ENCODE data around the gene PTPRR. TPM values are rescaled to one million over a fixed set of nuclear protein-coding genes. Genes with fewer than 3 reads are reported as not detected.

The PTPRR gene
- total RNA-seq, 4 donors from 2014 or later = 1.3 to 1.5 TPM; not detected in 2

DNA sequence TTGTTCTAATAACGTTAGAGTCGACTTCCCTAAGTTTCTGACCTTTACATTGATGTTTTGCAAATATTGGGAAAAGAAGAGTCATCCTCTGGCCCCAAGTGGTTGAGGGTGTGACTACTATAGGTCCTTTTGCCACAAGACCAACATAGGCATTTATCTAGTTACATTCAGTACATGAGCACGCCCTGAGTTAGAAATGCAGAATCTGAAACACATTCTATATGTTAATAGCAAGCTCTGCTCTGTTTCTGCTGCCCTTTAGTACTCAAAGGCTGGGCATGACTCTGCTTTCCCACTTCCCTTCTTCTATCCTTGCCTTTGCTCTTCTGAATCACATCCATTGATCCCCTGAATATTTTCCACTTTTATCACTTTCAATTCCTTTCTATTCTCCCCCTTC lies 168.2 kb downstream of the PTPRR start:
- TF ChIP-seq, protein P1, sequence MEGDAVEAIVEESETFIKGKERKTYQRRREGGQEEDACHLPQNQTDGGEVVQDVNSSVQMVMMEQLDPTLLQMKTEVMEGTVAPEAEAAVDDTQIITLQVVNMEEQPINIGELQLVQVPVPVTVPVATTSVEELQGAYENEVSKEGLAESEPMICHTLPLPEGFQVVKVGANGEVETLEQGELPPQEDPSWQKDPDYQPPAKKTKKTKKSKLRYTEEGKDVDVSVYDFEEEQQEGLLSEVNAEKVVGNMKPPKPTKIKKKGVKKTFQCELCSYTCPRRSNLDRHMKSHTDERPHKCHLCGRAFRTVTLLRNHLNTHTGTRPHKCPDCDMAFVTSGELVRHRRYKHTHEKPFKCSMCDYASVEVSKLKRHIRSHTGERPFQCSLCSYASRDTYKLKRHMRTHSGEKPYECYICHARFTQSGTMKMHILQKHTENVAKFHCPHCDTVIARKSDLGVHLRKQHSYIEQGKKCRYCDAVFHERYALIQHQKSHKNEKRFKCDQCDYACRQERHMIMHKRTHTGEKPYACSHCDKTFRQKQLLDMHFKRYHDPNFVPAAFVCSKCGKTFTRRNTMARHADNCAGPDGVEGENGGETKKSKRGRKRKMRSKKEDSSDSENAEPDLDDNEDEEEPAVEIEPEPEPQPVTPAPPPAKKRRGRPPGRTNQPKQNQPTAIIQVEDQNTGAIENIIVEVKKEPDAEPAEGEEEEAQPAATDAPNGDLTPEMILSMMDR (IDR thresholded peaks at IDR 0.05; ENCODE audit: low read depth) = no peak

DNA sequence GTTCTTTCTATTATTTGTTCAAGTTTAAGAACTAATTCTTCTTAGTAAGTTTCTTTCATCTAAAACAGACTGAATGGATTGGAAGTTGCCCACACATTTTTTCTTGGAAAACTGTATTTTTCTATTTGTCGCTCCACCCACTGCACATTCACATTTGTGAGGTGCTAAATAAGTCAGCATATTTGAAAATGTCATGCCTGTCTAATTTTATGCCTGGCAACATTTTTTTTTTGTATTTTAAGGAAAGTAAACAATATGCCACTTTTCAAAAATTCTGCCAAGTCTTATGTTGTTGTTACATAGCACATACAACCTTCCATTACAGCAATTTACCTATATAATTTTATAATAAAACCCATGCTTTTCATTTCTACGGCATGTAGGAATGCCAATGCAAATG lies 170.6 kb downstream of the PTPRR start:
- TF ChIP-seq, protein P1 (IDR thresholded peaks at IDR 0.05; ENCODE audit: low read depth) = no peak

- TF ChIP-seq, protein P1 (IDR thresholded peaks at IDR 0.05; ENCODE audit: low read depth) = no peak
Measured at GRCh38 chr12:70748809-70749208, 171.7 kb downstream of the PTPRR start.

DNA sequence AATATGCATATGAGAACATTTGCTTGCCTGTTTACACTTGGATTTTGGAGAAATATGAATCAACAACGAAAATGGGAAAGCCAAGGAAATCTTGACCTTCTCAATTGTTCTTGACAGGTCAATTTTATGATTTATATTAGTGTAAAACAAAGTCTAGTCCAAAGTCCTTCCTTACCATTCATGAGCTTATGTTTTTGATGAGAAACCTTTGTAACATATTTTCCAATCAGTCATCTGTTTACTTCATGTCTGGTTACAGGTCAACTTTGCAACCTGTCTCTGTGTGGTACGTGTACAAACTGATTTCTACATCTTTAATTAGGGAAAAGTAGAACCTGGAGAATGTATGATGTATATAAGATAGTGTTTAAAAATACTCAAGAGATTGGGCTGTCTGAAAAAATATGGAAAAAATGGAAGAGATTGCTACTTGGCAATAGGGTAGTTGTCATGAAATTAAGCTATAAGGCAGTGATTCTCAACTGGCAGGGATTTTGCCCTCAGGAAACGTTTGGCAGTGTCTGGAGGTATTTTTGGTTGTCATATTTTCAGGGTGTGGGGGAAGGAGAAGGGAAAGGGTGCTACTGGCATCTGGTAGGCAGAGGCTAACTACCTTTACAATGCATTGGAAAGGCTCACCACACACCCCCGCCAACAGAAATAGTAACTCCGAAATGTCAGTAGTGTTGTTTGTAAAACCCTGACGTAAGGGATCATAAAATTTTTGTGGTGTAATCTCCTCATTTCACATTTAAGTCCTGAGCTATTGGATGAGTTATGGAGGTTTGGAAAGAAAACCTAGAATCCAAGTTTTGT lies 172.9 kb downstream of the PTPRR start:
- TF ChIP-seq, protein P1 (IDR thresholded peaks at IDR 0.05; ENCODE audit: low read depth) = no peak

DNA sequence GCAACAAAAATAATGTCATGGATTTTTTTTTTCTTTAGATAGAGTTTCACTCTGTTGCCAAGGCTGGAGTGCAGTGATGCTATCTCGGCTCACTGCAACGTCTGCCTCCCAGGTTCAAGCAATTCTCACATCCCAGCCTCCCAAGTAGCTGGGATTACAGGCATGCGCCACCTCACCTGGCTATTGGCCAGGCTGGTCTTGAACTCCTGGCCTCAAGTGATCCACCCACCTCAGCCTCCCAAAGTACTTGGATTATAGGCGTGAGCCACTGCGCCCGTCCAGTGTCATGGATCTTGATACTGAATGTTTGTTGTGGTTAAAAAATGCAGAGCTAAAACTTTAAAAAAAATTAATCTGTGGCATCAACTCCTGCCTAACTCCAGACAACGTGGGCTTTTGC lies 175.5 kb downstream of the PTPRR start:
- TF ChIP-seq, protein P1 (IDR thresholded peaks at IDR 0.05; ENCODE audit: low read depth) = no peak

- TF ChIP-seq, protein P1 (IDR thresholded peaks at IDR 0.05; ENCODE audit: low read depth) = no peak
Measured at GRCh38 chr12:70744178-70744577, 176.4 kb downstream of the PTPRR start.

DNA sequence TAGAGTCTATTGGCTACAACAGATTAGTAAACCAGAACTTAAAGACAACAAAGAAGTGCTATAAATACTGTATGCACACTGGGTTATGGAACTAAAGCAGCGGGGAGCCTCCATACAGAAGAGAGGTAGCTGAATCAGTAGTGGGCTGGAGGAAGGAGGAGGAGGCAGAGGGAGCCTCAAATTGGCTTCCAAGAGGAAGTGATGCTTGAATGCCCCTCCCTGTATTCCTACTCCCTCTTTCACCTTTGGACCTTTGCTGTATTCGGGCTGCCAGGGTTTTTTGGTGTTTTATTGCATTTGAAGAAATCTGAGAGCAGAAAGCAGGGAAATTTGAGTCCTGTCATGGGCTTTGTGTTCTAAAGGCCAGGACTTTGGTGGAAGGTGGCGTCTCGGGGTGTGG lies 179.3 kb downstream of the PTPRR start:
- TF ChIP-seq, protein P1 (IDR thresholded peaks at IDR 0.05; ENCODE audit: low read depth) = no peak
